Neuron (in vitro differentiated cells): Measurements from ENCODE around the gene NHSL2.

Experiments used
- H2AFZ ChIP-seq: one replicate; pipeline ENCODE4 v1.6.1; 2013; ENCODE audit warnings: low read depth, mild to moderate bottlenecking, inconsistent platforms, low read length, moderate library complexity
- H3K27me3 ChIP-seq: one replicate; pipeline ENCODE4 v1.6.1; 2013; ENCODE audit warnings: low read length; ENCODE audit not compliant: insufficient read depth
- H3K36me3 ChIP-seq: one replicate; pipeline ENCODE4 v1.6.1; 2013; ENCODE audit warnings: low read length; ENCODE audit not compliant: insufficient read depth
- H3K4me1 ChIP-seq: one replicate; pipeline ENCODE4 v1.6.1; 2013; ENCODE audit warnings: low read length; ENCODE audit not compliant: insufficient read depth
- H3K4me3 ChIP-seq: 2 replicates; pipeline ENCODE4 v1.5.1; 2013; ENCODE audit warnings: mild to moderate bottlenecking, low read length, moderate library complexity
- H3K9me3 ChIP-seq: one replicate; pipeline ENCODE4 v1.6.1; 2013; ENCODE audit warnings: low read length

Gene NHSL2

DNA sequence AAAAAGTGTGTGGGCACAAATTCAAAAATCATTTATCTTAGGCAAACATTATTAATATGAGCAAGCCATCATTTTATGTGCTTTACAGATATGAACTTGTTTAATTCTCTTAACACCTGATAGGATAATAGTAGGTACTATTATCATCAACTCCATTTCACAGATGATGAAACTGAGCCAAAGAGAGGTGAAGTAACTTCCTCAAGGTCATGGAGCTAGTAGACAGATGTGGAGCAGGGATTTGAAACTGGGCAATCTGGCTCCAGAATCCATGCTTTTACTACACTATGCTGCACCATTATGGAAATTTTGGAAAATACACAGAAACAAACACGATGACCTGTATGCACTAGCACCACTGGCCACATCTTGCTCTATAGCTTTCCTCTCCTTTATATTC, 269.9 kb downstream of the NHSL2 start:
- no peaks in the 10 kb centered on the region for H3K27me3 ChIP-seq
- H3K36me3 ChIP-seq, result no peaks in the 10 kb centered on the region
- peaks cover 15% of the 10 kb centered on the region for H3K4me1 ChIP-seq
- H3K9me3 ChIP-seq, result no peaks in the 10 kb centered on the region
- no peak overlapping the region for H2AFZ ChIP-seq
- peak overlapping the region; percentile 77 for H3K4me3 ChIP-seq

DNA sequence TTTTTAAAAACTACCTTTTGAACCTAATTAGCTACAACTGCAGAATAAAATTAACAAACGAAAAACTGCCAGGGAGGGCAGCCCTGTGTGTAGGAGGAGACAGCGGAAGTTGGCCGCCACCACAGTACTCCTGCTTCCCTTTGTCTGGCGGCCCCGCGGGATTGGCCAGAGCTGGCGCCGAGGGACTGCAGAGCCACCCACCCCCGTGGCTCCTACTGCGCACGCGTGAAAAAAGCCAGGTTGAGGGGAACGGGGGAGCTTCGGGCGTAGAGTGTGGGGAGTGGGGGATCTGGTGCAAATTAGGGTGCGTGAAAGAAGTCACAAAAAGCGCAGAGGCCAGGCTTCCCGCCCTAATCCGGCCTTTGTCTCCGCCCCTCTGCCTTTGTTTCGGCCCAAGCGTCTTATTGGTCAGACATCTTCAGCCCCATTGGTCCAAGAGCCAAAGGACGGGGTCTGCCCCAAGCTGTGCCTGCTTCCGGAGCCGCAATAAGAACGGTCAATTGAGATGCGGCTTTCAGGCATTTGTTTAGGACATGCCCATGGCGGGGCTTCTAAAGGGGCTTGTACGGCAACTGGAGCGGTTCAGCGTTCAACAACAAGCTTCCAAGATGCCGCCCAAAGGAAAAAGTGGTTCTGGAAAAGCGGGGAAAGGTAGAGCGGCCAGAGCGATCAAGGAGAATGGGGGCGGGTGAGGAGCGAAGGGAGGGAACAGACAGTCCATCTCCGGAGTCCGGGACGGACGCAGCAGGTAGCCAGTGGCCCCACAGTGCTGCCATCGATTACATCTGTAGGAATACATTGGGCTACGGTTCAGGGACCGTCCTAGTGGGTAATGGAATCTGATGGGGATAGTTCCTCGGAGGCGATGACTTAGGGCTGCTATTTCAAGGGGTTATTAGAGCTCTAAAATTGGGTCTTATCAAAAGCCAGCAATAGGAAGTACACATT, 270.8 kb downstream of the NHSL2 start, which contains the start of gene PIN4:
PIN4 (plus strand) TSS at position 580 of the 948 bp plus-strand sequence; CDS start at position 609, 29 bp downstream.
- no peak within 1 kb of the TSS for H2AFZ ChIP-seq
- H3K9me3 ChIP-seq, result no peaks in the 10 kb centered on the region
- no peaks in the 10 kb centered on the region for H3K27me3 ChIP-seq
- H3K36me3 ChIP-seq, result peaks cover 5% of the 10 kb centered on the region
- H3K4me3 ChIP-seq, result peak within 1 kb of the TSS; percentile 77
- H3K4me1 ChIP-seq, result peaks cover 15% of the 10 kb centered on the region

DNA sequence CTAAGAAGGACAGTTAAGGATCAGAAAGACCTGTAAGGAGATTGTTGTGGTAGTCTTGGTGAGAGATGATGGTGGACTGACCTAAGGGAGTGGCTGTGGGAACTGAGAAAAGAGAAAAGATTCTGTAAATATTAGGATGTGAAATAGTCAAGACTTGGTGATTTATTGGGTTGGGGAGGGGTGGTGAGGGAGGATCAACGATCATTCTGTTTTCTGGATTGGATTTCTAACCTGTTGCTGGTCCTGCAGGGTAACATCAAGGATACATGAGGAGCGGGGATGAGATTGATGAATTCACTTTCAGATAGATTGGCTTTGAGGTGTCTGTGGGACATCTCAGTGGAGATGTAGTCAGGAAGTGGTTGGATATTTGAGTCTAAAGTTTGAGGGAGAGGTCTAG, 272.3 kb downstream of the NHSL2 start:
- Histone ChIP-seq H3K36me3 (peaks cover 11% of the 10 kb centered on the region), H2AFZ (no peak overlapping the region), H3K27me3 (no peaks in the 10 kb centered on the region), H3K9me3 (no peaks in the 10 kb centered on the region), H3K4me1 (peaks cover 12% of the 10 kb centered on the region), H3K4me3 (peak overlapping the region; percentile 77)

DNA sequence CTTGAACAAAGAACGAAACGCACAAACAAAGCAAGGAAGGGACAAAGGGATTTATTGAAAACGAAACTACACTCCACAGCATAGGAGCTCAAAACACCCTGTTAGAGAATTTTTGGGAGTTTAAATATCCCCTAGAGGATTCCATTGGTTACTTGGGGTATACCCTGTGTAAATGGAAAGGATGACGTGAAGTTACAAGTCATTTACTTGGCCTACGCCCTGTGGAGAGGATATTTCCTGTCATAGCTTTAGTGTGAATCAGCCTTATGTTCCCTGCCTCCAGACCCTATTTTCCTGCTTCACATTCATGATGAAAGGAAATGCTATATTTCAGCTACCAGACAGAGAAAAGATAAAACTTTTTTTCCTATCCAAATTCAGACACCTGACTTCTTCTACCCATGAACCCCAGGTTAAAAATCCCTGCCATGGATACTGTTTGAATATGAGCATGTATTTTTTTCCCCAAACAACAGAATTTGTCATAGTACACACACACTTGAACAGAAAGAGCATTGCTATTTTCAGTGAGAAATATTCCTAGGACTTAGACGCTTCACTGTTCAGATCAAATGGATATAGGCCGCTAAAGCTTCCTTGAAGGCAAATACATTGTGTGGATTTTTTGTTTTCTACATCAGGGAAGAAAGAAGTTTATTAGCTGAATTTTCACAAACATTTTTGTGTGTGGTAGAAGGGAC, 291.3 kb downstream of the NHSL2 start:
- H3K4me1 ChIP-seq, result no peaks in the 10 kb centered on the region
- no peak overlapping the region for H3K4me3 ChIP-seq
- H2AFZ ChIP-seq, result no peak overlapping the region
- peaks cover 24% of the 10 kb centered on the region for H3K36me3 ChIP-seq
- H3K27me3 ChIP-seq, result no peaks in the 10 kb centered on the region
- no peaks in the 10 kb centered on the region for H3K9me3 ChIP-seq
